ENCODE results near the gene ANKMY2. TPM values are rescaled to one million over a fixed set of nuclear protein-coding genes. Genes with fewer than 3 reads are reported as not detected.

The ANKMY2 gene
- total and polyA plus RNA-seq, 7 donors = 11.9 to 21.1 (median 16.4) TPM

DNA sequence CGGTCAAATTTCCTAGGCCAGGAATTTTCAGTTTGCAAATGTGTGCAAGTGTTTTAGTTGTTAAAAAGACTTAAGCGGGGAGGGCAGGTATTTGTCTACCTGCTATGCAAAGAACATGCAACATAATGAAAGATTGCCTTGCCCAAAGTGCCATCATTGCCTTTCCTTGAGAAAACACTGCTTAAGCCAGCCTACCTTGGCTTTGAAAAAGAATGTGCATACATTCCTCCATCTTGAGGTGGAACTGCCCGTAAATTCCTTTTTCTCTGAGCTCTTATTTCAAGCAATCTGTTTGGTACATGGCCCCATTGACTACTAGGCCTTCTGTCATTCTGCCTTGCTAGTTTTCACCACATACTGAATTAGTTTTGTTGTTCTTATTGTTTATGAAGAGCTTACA lies 29.7 kb upstream of the ANKMY2 start:
- H3K4me1 ChIP-seq = no peaks in the 10 kb centered on the region
- H3K27ac ChIP-seq = no peak overlapping the region
- H3K9me3 ChIP-seq = no peaks in the 10 kb centered on the region
- no peak overlapping the region for H3K4me3 ChIP-seq
- 96 to 99% methylated on average over 3 of the region's 3 CpGs for WGBS, 2 donors
- TF ChIP-seq POLR2A (IDR thresholded peaks at IDR 0.05) = no peak
- TF ChIP-seq, protein P1, sequence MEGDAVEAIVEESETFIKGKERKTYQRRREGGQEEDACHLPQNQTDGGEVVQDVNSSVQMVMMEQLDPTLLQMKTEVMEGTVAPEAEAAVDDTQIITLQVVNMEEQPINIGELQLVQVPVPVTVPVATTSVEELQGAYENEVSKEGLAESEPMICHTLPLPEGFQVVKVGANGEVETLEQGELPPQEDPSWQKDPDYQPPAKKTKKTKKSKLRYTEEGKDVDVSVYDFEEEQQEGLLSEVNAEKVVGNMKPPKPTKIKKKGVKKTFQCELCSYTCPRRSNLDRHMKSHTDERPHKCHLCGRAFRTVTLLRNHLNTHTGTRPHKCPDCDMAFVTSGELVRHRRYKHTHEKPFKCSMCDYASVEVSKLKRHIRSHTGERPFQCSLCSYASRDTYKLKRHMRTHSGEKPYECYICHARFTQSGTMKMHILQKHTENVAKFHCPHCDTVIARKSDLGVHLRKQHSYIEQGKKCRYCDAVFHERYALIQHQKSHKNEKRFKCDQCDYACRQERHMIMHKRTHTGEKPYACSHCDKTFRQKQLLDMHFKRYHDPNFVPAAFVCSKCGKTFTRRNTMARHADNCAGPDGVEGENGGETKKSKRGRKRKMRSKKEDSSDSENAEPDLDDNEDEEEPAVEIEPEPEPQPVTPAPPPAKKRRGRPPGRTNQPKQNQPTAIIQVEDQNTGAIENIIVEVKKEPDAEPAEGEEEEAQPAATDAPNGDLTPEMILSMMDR (IDR thresholded peaks at IDR 0.05) = no peak
- no peak for TF ChIP-seq POLR2AphosphoS5 (IDR thresholded peaks at IDR 0.05)
- no peak for TF ChIP-seq EP300 (IDR thresholded peaks at IDR 0.05)
- H3K27me3 ChIP-seq = no peaks in the 10 kb centered on the region
- H3K36me3 ChIP-seq = peaks cover 3 to 32% (median 6%) of the 10 kb centered on the region in 4 donors
- intact Hi-C loops (cut with DNase I) = no loop called here
- no peak for DNase-seq

DNA sequence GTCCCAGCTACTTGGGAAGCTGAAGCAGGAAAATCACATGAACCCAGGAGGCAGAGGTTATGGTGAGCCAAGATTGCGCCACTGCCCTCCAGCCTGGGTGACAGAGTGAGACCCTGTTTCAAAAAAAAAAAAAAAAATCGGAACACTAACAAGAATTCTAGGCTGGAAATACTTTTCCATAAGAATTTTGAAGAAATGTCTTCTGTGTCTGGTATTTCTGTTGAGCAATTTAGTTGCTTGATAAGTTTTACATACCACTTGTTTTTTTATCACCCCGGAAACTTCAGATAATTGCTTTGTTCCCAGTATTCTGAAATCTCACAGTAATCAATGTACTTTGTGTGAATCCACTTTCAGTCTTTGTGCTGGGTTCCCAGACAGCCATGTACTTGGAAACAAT lies 26.3 kb upstream of the ANKMY2 start:
- WGBS, 2 donors = 90 to 93% methylated on average over 3 of the region's 3 CpGs
- no peaks in the 10 kb centered on the region for H3K27me3 ChIP-seq
- DNase-seq = no peak
- TF ChIP-seq POLR2A (IDR thresholded peaks at IDR 0.05) (no peak), POLR2AphosphoS5 (IDR thresholded peaks at IDR 0.05) (no peak), EP300 (IDR thresholded peaks at IDR 0.05) (no peak)
- TF ChIP-seq, protein P1 (IDR thresholded peaks at IDR 0.05) = no peak
- H3K4me1 ChIP-seq = peaks cover 0 to 10% (median 0%) of the 10 kb centered on the region in 4 donors
- H3K36me3 ChIP-seq = peaks cover 3 to 26% (median 6%) of the 10 kb centered on the region in 4 donors
- intact Hi-C loops (cut with DNase I) = no loop called here
- no peak overlapping the region for H3K27ac ChIP-seq
- H3K4me3 ChIP-seq = no peak overlapping the region
- H3K9me3 ChIP-seq = no peaks in the 10 kb centered on the region

DNA sequence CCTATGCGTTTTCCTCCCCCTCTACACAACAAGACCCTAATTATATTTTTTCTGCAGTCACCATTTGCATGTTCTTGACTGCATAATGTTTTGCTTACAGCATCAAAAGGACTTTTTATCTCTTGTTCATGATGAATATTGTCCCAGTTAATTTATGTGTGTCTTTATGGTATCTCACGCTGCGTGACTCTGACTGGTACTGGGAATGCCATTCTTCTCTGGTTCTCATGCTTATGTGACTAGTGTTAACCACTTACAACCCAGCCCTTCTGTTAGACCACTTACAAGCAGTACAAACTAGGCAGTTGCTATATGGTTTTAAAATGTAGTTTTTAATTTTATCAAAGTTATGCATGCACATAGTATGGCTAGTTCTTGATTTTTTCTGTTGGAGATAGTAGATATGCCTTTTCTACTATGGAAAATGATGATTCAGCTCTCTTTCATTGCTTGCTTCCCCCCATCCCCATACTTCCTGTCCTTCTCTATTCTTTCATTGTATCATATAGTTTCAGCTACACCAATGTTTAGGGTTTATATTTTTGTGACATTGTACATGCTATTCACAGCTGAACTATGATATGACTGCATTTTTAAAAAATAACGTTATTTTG lies 25.3 kb upstream of the ANKMY2 start:
- Histone ChIP-seq H3K4me1 (peaks cover 0 to 10% (median 0%) of the 10 kb centered on the region in 4 donors), H3K27ac (peak overlapping the region in 1 of 4 donors; percentile 27), H3K9me3 (no peaks in the 10 kb centered on the region), H3K27me3 (no peaks in the 10 kb centered on the region), H3K4me3 (no peak overlapping the region), H3K36me3 (peaks cover 3 to 22% (median 4%) of the 10 kb centered on the region in 4 donors)
- intact Hi-C loops (cut with DNase I) = no loop called here
- 96% methylated on average over 4 of the region's 4 CpGs for WGBS, 2 donors
- TF ChIP-seq POLR2AphosphoS5 (IDR thresholded peaks at IDR 0.05) (no peak), EP300 (IDR thresholded peaks at IDR 0.05) (no peak), POLR2A (IDR thresholded peaks at IDR 0.05) (no peak)
- TF ChIP-seq, protein P1 (IDR thresholded peaks at IDR 0.05) = no peak
- DNase-seq = no peak

DNA sequence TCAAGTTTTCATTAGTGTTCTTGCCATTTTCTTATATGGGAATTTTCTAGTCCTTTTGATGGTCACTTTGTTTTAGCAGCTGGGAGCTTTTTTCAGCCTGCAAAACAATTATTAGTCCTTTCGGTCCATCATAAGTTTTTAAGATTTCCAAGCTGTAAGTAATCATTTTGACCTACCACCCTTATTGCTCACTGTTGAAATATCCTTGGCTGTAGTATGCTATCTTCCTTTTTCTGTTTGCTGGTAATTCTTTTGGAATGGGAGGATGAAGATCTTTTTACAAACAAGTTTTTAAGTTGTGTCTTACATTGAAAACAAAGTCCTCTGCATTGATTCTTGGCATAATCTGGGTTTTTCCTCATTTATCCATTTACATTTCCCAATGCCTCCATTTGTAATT lies 24.5 kb upstream of the ANKMY2 start:
- Histone ChIP-seq H3K27me3 (no peaks in the 10 kb centered on the region), H3K4me1 (peaks cover 0 to 10% (median 0%) of the 10 kb centered on the region in 4 donors), H3K36me3 (peaks cover 0 to 14% (median 1%) of the 10 kb centered on the region in 4 donors), H3K27ac (peak overlapping the region in 1 of 4 donors; percentile 27), H3K4me3 (no peak overlapping the region), H3K9me3 (no peaks in the 10 kb centered on the region)
- WGBS, 2 donors = 86 to 88% methylated on average over 1 of the region's 1 CpG
- DNase-seq = no peak
- no peak for TF ChIP-seq POLR2A (IDR thresholded peaks at IDR 0.05)
- TF ChIP-seq, protein P1 (IDR thresholded peaks at IDR 0.05) = no peak
- no peak for TF ChIP-seq EP300 (IDR thresholded peaks at IDR 0.05)
- no peak for TF ChIP-seq POLR2AphosphoS5 (IDR thresholded peaks at IDR 0.05)
- intact Hi-C loops (cut with DNase I) = no loop called here

Data from sigmoid colon (tissue), 7 donors.